Ovary (tissue), 7 donors: ENCODE results near the gene MTCL3.

ENCODE experiments used
- DNase-seq, 5 donors: peaks; one replicate each; pipeline ENCODE4 v3.0.0-alpha.2; 2019 to 2020
- H3K27ac ChIP-seq, 2 donors: fragments of 200-600 bp; one replicate each; pipeline versions ENCODE4 v1.5.1 to v1.8.0; 2019 to 2022
- H3K27me3 ChIP-seq: fragments of 200-600 bp; one replicate; pipeline ENCODE4 v1.8.0; 2022
- H3K36me3 ChIP-seq: fragments of 200-600 bp; sonication (generic); one replicate; pipeline ENCODE4 v1.5.1; 2019
- H3K4me1 ChIP-seq: one replicate; pipeline ENCODE4 v1.8.1; 2013; ENCODE audit warnings: mild to moderate bottlenecking, moderate library complexity; ENCODE audit not compliant: insufficient read depth
- H3K4me3 ChIP-seq: fragments of 200-600 bp; sonication (generic); one replicate; pipeline ENCODE4 v1.5.1; 2017
- H3K9me3 ChIP-seq, 2 donors: fragments of 200-600 bp in 1 of 2; sonication (generic) in 1 of 2; one replicate each; pipeline versions ENCODE4 v1.5.1 to v1.8.1; 2013 to 2019; ENCODE audit warnings: mild to moderate bottlenecking in 1 of 2, moderate library complexity in 1 of 2
- CTCF ChIP-seq, 3 donors: fragments of 450-650 bp in 2 of 3; fragments of 200-600 bp in 1 of 3; IDR thresholded peaks; one replicate each; pipeline versions ENCODE4 v1.5.1 to v1.8.0; 2016 to 2022; ENCODE audit warnings: antibody characterized with exemption in 3 of 3, mild to moderate bottlenecking in 1 of 3
- EP300 ChIP-seq: sonication (generic); formaldehyde crosslinking; IDR thresholded peaks from one replicate; pipeline ENCODE4 v1.6.1; 2017; ENCODE audit warnings: antibody characterized with exemption
- POLR2A ChIP-seq: fragments of 450-650 bp; IDR thresholded peaks from one replicate; pipeline ENCODE4 v1.6.1; 2017; ENCODE audit warnings: antibody characterized with exemption, mild to moderate bottlenecking, moderate library complexity
- WGBS, 3 donors: extraction: QIAGEN DNeasy Blood & Tissue Kit in 1 of 3; methylation state at CpG; one replicate each; pipeline versions ENCODE4 v1.1.5 to v1.1.7; 2013 to 2017; 5-methylcytosine and 5-hydroxymethylcytosine counted together
- intact Hi-C, 4 donors: fragments of 100-400 bp; cut with DNase I; formaldehyde crosslinking; loops; one replicate each; pipeline versions ENCODE4 v1.11.0 to v1.15.1; 2022 to 2023
- donor health status: DM: no; HTN: no; CAD: no; lungs with moderate emphysema.
- donor health status: DM: no; HTN: no; CAD: no.
- donor health status: Bipolar disorder and iron deficiency.
- donor health status: DM: no; HTN: no; CAD: no.
- donor health status: DM: yes; HTN: yes; CAD: no.

The MTCL3 gene

DNA sequence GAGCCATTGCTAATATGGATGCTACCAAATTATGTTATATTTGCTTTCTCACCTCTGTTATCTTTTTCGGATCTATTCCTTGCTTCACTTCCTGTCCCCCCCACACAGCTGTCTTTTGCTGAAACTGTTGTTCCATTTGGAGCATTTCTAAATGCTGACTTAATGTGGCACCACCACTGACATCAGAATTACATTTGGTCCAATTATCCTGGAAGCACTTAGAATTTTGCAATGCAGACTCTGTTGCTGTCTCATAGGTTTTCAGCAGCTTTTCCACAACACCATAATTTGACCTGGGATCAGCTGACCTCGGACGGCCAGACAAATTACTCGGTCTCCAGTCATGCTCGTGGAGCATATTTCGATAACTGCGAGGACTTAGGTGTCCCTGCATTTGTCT, 72.8 kb downstream of the MTCL3 start:
- no peak for DNase-seq
- no peaks in the 10 kb centered on the region for H3K4me1 ChIP-seq
- H3K4me3 ChIP-seq, result no peak overlapping the region
- intact Hi-C loops, result no loop called here
- H3K27me3 ChIP-seq, result no peaks in the 10 kb centered on the region
- no peaks in the 10 kb centered on the region for H3K9me3 ChIP-seq
- TF ChIP-seq EP300 (no peak), POLR2A (no peak), CTCF (IDR thresholded peaks at IDR 0.05) (no peak)
- WGBS, 3 donors, result 93 to 95% (median 95%) methylated on average over 7 of the region's 7 CpGs
- no peaks in the 10 kb centered on the region for H3K36me3 ChIP-seq
- no peak overlapping the region for H3K27ac ChIP-seq

DNA sequence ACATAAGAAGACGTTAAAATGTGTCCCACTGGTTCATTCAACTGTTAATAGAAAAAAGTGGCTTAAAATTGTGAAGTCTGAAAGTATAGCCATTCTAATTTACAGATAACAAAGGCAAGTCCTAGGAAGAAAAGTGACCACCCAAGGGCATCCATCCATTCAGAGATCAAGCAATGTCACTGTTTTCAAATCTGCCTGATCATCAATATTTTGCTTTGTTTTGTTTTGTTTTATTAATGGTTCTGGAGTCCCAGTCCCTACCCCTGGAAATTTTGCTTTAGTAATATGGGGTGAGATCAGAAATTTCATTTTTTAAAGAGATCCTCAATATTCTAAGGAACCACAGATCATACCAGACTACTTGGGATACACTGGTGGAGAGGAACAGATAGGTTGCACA, 77.3 kb downstream of the MTCL3 start:
- H3K36me3 ChIP-seq, result no peaks in the 10 kb centered on the region
- DNase-seq, result no peak
- no peak overlapping the region for H3K27ac ChIP-seq
- no peak for TF ChIP-seq CTCF (IDR thresholded peaks at IDR 0.05)
- TF ChIP-seq EP300, result no peak
- TF ChIP-seq POLR2A, result no peak
- no peaks in the 10 kb centered on the region for H3K9me3 ChIP-seq
- no peaks in the 10 kb centered on the region for H3K4me1 ChIP-seq
- H3K4me3 ChIP-seq, result no peak overlapping the region
- WGBS, 3 donors, result 47 to 71% (median 50%) methylated on average over 1 of the region's 1 CpG
- no peaks in the 10 kb centered on the region for H3K27me3 ChIP-seq
- intact Hi-C loops, result no loop called here

GRCh38 chr6:127439718-127440117, 79.4 kb downstream of the MTCL3 start:
- no peak overlapping the region for H3K27ac ChIP-seq
- WGBS, 3 donors, result 26 to 83% (median 55%) methylated on average over 2 of the region's 2 CpGs
- intact Hi-C loops, result no loop called here
- no peak for DNase-seq
- H3K4me3 ChIP-seq, result no peak overlapping the region
- no peak for TF ChIP-seq POLR2A
- no peak for TF ChIP-seq EP300
- no peak for TF ChIP-seq CTCF (IDR thresholded peaks at IDR 0.05)
- H3K9me3 ChIP-seq, result no peaks in the 10 kb centered on the region
- no peaks in the 10 kb centered on the region for H3K27me3 ChIP-seq
- no peaks in the 10 kb centered on the region for H3K4me1 ChIP-seq
- no peaks in the 10 kb centered on the region for H3K36me3 ChIP-seq

GRCh38 chr6:127436578-127437110, 82.5 kb downstream of the MTCL3 start:
- TF ChIP-seq CTCF (IDR thresholded peaks at IDR 0.05) (no peak), POLR2A (no peak), EP300 (no peak)
- H3K4me1 ChIP-seq, result no peaks in the 10 kb centered on the region
- no peaks in the 10 kb centered on the region for H3K9me3 ChIP-seq
- no peaks in the 10 kb centered on the region for H3K36me3 ChIP-seq
- intact Hi-C loops, result no loop called here
- no peak overlapping the region for H3K27ac ChIP-seq
- DNase-seq, result no peak
- WGBS, 3 donors, result 79 to 85% (median 84%) methylated on average over 3 of the region's 3 CpGs
- H3K27me3 ChIP-seq, result no peaks in the 10 kb centered on the region
- no peak overlapping the region for H3K4me3 ChIP-seq
